GM18867 (cell line): ENCODE measurements around the gene UBE3C.
"Not testable (repeated sequence)": the region's sequence is repeated elsewhere in the genome, so short reads cannot be mapped to it uniquely, and the experiment has no call there.

Experiments used
- ATAC-seq: cut with Tn5 transposase; IDR thresholded peaks from one replicate; pipeline ENCODE4 v1.9.1; 2021; ENCODE audit warnings: mild to moderate bottlenecking, moderate library complexity; ENCODE audit not compliant: unreplicated experiment

Gene UBE3C

GRCh38 chr7:157138424-157139110 is at the start of gene UBE3C:
Gene UBE3C, plus strand, starts transcription at chr7:157138926. Its CDS starts 347 bp downstream, at chr7:157139273.
- ATAC-seq: peak; percentile 85

GRCh38 chr7:157089100-157089610 is 49.6 kb upstream of the UBE3C start:
- no peak for ATAC-seq

GRCh38 chr7:157090485-157091165 is 48.1 kb upstream of the UBE3C start:
- ATAC-seq: no peak

- no peak for ATAC-seq
Measured at GRCh38 chr7:157096286-157097055, 42.3 kb upstream of the UBE3C start.

- no peak for ATAC-seq
Measured at GRCh38 chr7:157097056-157097329, 41.7 kb upstream of the UBE3C start.

GRCh38 chr7:157097569-157097968 is 41.2 kb upstream of the UBE3C start:
- no peak for ATAC-seq

GRCh38 chr7:157100005-157100404 is 38.7 kb upstream of the UBE3C start:
- not testable (repeated sequence) for ATAC-seq

- ATAC-seq: not testable (repeated sequence)
Measured at GRCh38 chr7:157103641-157104040, 35.1 kb upstream of the UBE3C start.

- ATAC-seq: no peak
Measured at GRCh38 chr7:157111311-157111710, 27.4 kb upstream of the UBE3C start.

GRCh38 chr7:157112706-157113105 is 26.0 kb upstream of the UBE3C start:
- no peak for ATAC-seq

- no peak for ATAC-seq
Measured at GRCh38 chr7:157113607-157114006, 25.1 kb upstream of the UBE3C start.

- ATAC-seq: no peak
Measured at GRCh38 chr7:157116762-157117161, 22.0 kb upstream of the UBE3C start.

- no peak for ATAC-seq
Measured at GRCh38 chr7:157117796-157118195, 20.9 kb upstream of the UBE3C start.

GRCh38 chr7:157120181-157120580 is 18.5 kb upstream of the UBE3C start:
- ATAC-seq: no peak

GRCh38 chr7:157121184-157121715 is 17.5 kb upstream of the UBE3C start:
- no peak for ATAC-seq

GRCh38 chr7:157122800-157123495 is 15.8 kb upstream of the UBE3C start:
- ATAC-seq: no peak

- ATAC-seq: no peak
Measured at GRCh38 chr7:157124690-157125089, 14.0 kb upstream of the UBE3C start.

- ATAC-seq: no peak
Measured at GRCh38 chr7:157125376-157126223, 13.1 kb upstream of the UBE3C start.

- no peak for ATAC-seq
Measured at GRCh38 chr7:157126921-157127320, 11.8 kb upstream of the UBE3C start.

GRCh38 chr7:157129200-157129599 is 9.5 kb upstream of the UBE3C start:
- ATAC-seq: no peak
